Panc1 (cell line): Measurements from ENCODE around the gene THSD8. TPM values are rescaled to one million over a fixed set of nuclear protein-coding genes. Genes with fewer than 3 reads are reported as not detected.

Source experiments
- ATAC-seq: fragments of 200-7000 bp; cut with Tn5 transposase; 2 replicates; pipeline ENCODE4 v1.9.1; 2020; ENCODE audit warnings: mild to moderate bottlenecking, moderate library complexity
- BruUV-seq: library from RNA; stranded (reverse); fragments of 400-500 nt; replicated peaks from 2 replicates; lab custom pipeline; 2021; lab: Mats Ljungman, UMichigan
- CTCF ChIA-PET: fragments of 300-600 bp; sonication (Branson Sonifier 250); formaldehyde crosslinking; loops from one replicate; lab custom pipeline; 2022; ENCODE audit warnings: antibody characterized with exemption; lab: Charles Lee
- POLR2A ChIA-PET: fragments of 300-600 bp; sonication (Branson Sonifier 250); formaldehyde crosslinking; loops from one replicate; lab custom pipeline; 2022; ENCODE audit warnings: antibody characterized with exemption; lab: Charles Lee
- DNase-seq: peaks from one replicate; pipeline ENCODE4 v3.0.0-alpha.2; 2010; ENCODE audit warnings: low read depth, low spot score
- H3K27ac ChIP-seq: 2 replicates; pipeline ENCODE4 v1.5.1; 2011; ENCODE audit warnings: mild to moderate bottlenecking, low read length, inconsistent platforms
- H3K27me3 ChIP-seq: fragments of 200-500 bp; sonication (Bioruptor generic); 2 replicates; pipeline ENCODE4 v1.6.0; 2014; ENCODE audit warnings: low read length, inconsistent platforms; ENCODE audit not compliant: control insufficient read depth, insufficient read depth
- H3K36me3 ChIP-seq: fragments of 200-500 bp; sonication (Bioruptor generic); 2 replicates; pipeline ENCODE4 v1.5.1; 2014; ENCODE audit warnings: inconsistent platforms, mild to moderate bottlenecking, low read length, moderate library complexity; ENCODE audit not compliant: control insufficient read depth, insufficient read depth
- H3K4me1 ChIP-seq: 2 replicates; pipeline ENCODE4 v1.5.1; 2011; ENCODE audit warnings: inconsistent platforms, mild to moderate bottlenecking, low read length, moderate library complexity; ENCODE audit not compliant: control insufficient read depth, insufficient read depth
- H3K4me3 ChIP-seq, 2 experiments: 2 replicates each; pipeline ENCODE4 v1.5.1; 2011 to 2012; ENCODE audit warnings: low read depth in 2 of 2, low read length in 2 of 2, mild to moderate bottlenecking in 2 of 2, inconsistent platforms in 1 of 2, moderate library complexity in 1 of 2
- H3K9me3 ChIP-seq: fragments of 200-500 bp; sonication (Bioruptor generic); 2 replicates; pipeline ENCODE4 v1.5.1; 2014; ENCODE audit warnings: low read depth, mild to moderate bottlenecking, inconsistent platforms, low read length, moderate library complexity; ENCODE audit not compliant: control insufficient read depth, insufficient read depth
- POLR2AphosphoS5 ChIP-seq: IDR thresholded peaks from 2 replicates; pipeline ENCODE4 v1.6.1; 2012; ENCODE audit warnings: mild to moderate bottlenecking, low read depth, low read length, moderate library complexity
- SIN3A ChIP-seq: IDR thresholded peaks from 2 replicates; pipeline ENCODE4 v1.6.1; 2012; ENCODE audit warnings: low read depth, mild to moderate bottlenecking, low read length, moderate library complexity, borderline replicate concordance; ENCODE audit not compliant: insufficient read depth
- TCF7L2 ChIP-seq: IDR thresholded peaks from 2 replicates; pipeline ENCODE4 v1.6.1; 2011; ENCODE audit warnings: mild to moderate bottlenecking, low read depth, low read length, inconsistent platforms
- in situ Hi-C: cut with HindIII; loops from 2 replicates; pipeline ENCODE4 v1.10.0; 2016; ENCODE audit warnings: low sequenced_read_pairs, low pct_unique_long_range_greater_than_20kb
- intact Hi-C: fragments of 100-400 bp; cut with micrococcal nuclease; formaldehyde crosslinking; loops from one replicate; pipeline ENCODE4 v1.10.0; 2022; ENCODE audit not compliant: unreplicated experiment
- total RNA-seq: library from RNA; stranded (reverse); gene quantifications from one replicate; pipeline ENCODE4 v1.2.1, GENCODE V29; 2021; ENCODE audit not compliant: unreplicated experiment
- TF ChIP-seq, protein P1 (sequence below), 2 experiments: IDR thresholded peaks; 2 replicates each; pipeline ENCODE4 v1.6.1; 2011 to 2012; ENCODE audit warnings: low read depth in 2 of 2, control low read depth in 1 of 2, low read length in 1 of 2, mild to moderate bottlenecking in 1 of 2, moderate library complexity in 1 of 2; ENCODE audit not compliant: insufficient read depth in 1 of 2
- TF ChIP-seq, protein P2 (sequence below): fragments of 450-650 bp; IDR thresholded peaks from 2 replicates; pipeline ENCODE4 v1.5.1; 2017; ENCODE audit warnings: mild to moderate bottlenecking

The THSD8 gene
- total RNA-seq, 1 experiment from 2014 or later = 24.8 TPM

DNA sequence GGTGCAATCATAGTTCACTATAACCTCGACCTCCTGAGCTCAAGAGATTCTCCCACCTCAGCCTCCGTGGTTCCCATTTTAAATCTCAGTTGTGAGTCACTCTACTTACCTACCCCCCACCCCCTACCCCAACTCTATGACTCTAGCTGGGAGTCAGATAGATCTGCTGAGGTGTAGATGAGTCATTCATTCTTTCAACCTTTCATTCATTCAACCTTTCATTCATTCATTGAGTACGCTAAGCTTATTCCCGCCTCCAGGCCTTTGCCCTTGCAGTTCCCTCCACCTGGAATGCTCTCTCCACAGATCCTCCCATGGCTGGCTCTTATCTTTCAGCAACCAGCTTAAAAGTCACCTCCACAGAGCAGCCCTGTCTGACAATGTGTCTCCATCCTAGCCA lies 35.4 kb downstream of the THSD8 start:
- Histone ChIP-seq H3K27ac (no peak overlapping the region), H3K36me3 (no peaks in the 10 kb centered on the region; the same call in 1 of the 2 replicates), H3K4me1 (peaks cover 4% of the 10 kb centered on the region), H3K9me3 (no peaks in the 10 kb centered on the region), H3K27me3 (no peaks in the 10 kb centered on the region; the same call in 1 of the 2 replicates), H3K4me3 (no peak overlapping the region)
- POLR2A ChIA-PET = interaction anchor here (0.6 kb wide), 2 partner anchors 91 to 441 kb away, joined by 4 to 5 read pairs; no protein-coding TSS in a partner anchor
- TF ChIP-seq SIN3A (no peak), TCF7L2 (no peak), POLR2AphosphoS5 (no peak)
- TF ChIP-seq, protein P1, sequence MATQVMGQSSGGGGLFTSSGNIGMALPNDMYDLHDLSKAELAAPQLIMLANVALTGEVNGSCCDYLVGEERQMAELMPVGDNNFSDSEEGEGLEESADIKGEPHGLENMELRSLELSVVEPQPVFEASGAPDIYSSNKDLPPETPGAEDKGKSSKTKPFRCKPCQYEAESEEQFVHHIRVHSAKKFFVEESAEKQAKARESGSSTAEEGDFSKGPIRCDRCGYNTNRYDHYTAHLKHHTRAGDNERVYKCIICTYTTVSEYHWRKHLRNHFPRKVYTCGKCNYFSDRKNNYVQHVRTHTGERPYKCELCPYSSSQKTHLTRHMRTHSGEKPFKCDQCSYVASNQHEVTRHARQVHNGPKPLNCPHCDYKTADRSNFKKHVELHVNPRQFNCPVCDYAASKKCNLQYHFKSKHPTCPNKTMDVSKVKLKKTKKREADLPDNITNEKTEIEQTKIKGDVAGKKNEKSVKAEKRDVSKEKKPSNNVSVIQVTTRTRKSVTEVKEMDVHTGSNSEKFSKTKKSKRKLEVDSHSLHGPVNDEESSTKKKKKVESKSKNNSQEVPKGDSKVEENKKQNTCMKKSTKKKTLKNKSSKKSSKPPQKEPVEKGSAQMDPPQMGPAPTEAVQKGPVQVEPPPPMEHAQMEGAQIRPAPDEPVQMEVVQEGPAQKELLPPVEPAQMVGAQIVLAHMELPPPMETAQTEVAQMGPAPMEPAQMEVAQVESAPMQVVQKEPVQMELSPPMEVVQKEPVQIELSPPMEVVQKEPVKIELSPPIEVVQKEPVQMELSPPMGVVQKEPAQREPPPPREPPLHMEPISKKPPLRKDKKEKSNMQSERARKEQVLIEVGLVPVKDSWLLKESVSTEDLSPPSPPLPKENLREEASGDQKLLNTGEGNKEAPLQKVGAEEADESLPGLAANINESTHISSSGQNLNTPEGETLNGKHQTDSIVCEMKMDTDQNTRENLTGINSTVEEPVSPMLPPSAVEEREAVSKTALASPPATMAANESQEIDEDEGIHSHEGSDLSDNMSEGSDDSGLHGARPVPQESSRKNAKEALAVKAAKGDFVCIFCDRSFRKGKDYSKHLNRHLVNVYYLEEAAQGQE (IDR thresholded peaks at IDR 0.05; ENCODE audit: insufficient read depth in 1 of 2, low read depth in 2 of 2, low read length in 1 of 2) = no peak
- TF ChIP-seq, protein P2, sequence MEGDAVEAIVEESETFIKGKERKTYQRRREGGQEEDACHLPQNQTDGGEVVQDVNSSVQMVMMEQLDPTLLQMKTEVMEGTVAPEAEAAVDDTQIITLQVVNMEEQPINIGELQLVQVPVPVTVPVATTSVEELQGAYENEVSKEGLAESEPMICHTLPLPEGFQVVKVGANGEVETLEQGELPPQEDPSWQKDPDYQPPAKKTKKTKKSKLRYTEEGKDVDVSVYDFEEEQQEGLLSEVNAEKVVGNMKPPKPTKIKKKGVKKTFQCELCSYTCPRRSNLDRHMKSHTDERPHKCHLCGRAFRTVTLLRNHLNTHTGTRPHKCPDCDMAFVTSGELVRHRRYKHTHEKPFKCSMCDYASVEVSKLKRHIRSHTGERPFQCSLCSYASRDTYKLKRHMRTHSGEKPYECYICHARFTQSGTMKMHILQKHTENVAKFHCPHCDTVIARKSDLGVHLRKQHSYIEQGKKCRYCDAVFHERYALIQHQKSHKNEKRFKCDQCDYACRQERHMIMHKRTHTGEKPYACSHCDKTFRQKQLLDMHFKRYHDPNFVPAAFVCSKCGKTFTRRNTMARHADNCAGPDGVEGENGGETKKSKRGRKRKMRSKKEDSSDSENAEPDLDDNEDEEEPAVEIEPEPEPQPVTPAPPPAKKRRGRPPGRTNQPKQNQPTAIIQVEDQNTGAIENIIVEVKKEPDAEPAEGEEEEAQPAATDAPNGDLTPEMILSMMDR = no peak
- no TSS peak for BruUV-seq
- intact Hi-C loops (no loop called here), in situ Hi-C loops (no loop called here)
- DNase-seq = no peak
- CTCF ChIA-PET = no interaction called here
- no peak for ATAC-seq

DNA sequence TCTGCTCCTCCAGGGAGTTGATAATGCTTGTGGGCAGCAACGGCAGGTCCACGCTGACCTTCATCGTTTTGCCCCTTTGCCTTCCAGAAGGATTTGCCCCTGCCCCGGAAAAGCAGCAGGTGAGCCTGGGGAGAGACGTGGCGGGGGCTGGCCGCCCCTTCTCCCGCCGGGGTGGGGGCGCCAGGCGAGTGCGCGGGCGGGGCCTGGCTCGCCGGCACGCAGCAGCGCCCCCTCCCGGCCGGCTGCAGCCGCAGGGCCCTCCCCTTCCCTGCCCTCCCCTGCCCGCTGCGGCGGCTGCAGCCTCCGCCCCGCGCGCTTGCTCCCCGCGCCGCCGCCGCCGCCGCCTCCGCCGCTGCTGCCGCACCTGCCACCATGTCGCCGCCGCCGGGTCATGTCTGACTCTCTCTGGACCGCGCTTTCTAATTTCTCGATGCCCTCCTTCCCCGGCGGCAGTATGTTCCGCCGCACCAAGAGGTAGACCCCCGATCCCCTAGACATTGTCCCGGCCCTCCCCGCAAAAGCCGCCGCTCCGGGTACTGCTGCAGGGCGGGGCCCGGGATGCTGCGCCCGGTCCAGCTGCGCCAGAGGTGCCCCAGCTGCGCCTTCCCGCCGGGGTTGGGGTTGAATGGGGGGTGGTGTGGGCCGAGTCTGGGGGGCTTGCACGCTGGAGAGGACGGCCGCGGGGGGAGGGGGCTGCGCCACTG lies 36.5 kb downstream of the THSD8 start, which contains the start of gene MAST1:
Gene MAST1, plus strand, starts transcription at position 334 of the 704 bp plus-strand sequence. Its CDS starts 58 bp downstream, at position 392.
- Histone ChIP-seq H3K36me3 (no peaks in the 10 kb centered on the region; the same call in 1 of the 2 replicates), H3K4me3 (peak within 1 kb of the TSS; percentile 47 to 50), H3K27me3 (no peaks in the 10 kb centered on the region; the same call in 1 of the 2 replicates), H3K4me1 (peaks cover 4% of the 10 kb centered on the region), H3K27ac (0 out of 2 replicates have a peak within 1 kb of the TSS, but pooled peaks have one; percentile 51), H3K9me3 (no peaks in the 10 kb centered on the region)
- intact Hi-C loops (no loop called here), in situ Hi-C loops (no loop called here)
- peak; percentile 78 for ATAC-seq
- ChIA-PET CTCF (no interaction called here), POLR2A (no interaction called here)
- DNase-seq = no peak
- BruUV-seq = no TSS peak
- TF ChIP-seq, protein P1 (IDR thresholded peaks at IDR 0.05; ENCODE audit: insufficient read depth in 1 of 2, low read depth in 2 of 2, low read length in 1 of 2) = no peak
- TF ChIP-seq, protein P2 = peak; percentile 94
